DND-41 (cell line): ENCODE data around the gene GUCD1.

Source experiments
- ATAC-seq: fragments of 200-7000 bp; cut with Tn5 transposase; 3 replicates; pipeline ENCODE4 v1.9.1; 2021; ENCODE audit warnings: low read depth; ENCODE audit not compliant: insufficient read depth
- DNase-seq: peaks from one replicate; pipeline ENCODE4 v3.0.0-alpha.2; 2020
- H2AFZ ChIP-seq: 2 replicates; pipeline ENCODE4 v1.6.0; 2012; ENCODE audit warnings: low read depth, low read length
- H3K27ac ChIP-seq: 2 replicates; pipeline ENCODE4 v1.5.1; 2012; ENCODE audit warnings: low read length, inconsistent platforms
- H3K27me3 ChIP-seq: fragments of 200-600 bp; sonication (generic); 2 replicates; pipeline ENCODE4 v1.6.0; 2012; ENCODE audit warnings: low read length, mild to moderate bottlenecking, inconsistent platforms; ENCODE audit not compliant: insufficient read depth, poor library complexity
- H3K36me3 ChIP-seq: 2 replicates; pipeline ENCODE4 v1.5.1; 2012; ENCODE audit warnings: low read length, inconsistent platforms; ENCODE audit not compliant: insufficient read depth
- H3K4me1 ChIP-seq: 2 replicates; pipeline ENCODE4 v1.5.1; 2012; ENCODE audit warnings: mild to moderate bottlenecking, low read length; ENCODE audit not compliant: insufficient read depth
- H3K4me2 ChIP-seq: 2 replicates; pipeline ENCODE4 v1.6.0; 2012; ENCODE audit warnings: mild to moderate bottlenecking, moderate library complexity, low read length, inconsistent platforms; ENCODE audit not compliant: insufficient read depth
- H3K4me3 ChIP-seq, 2 experiments: fragments of 200-600 bp in 1 of 2; shearing (Covaris generic) in 1 of 2; 2 replicates each; pipeline ENCODE4 v1.5.1; 2012 to 2016; ENCODE audit warnings: inconsistent platforms in 2 of 2, low read length in 2 of 2, mild to moderate bottlenecking in 2 of 2, low read depth in 1 of 2, moderate library complexity in 1 of 2
- H3K79me2 ChIP-seq: 2 replicates; pipeline ENCODE4 v1.6.0; 2012; ENCODE audit warnings: low read length, inconsistent platforms; ENCODE audit not compliant: insufficient read depth
- H3K9ac ChIP-seq: 2 replicates; pipeline ENCODE4 v1.6.0; 2012; ENCODE audit warnings: low read depth, mild to moderate bottlenecking, inconsistent platforms, low read length, moderate library complexity
- H3K9me3 ChIP-seq: 2 replicates; pipeline ENCODE4 v1.5.1; 2012; ENCODE audit warnings: low read length, moderate library complexity, mild to moderate bottlenecking, inconsistent platforms; ENCODE audit not compliant: insufficient read depth, severe bottlenecking
- H4K20me1 ChIP-seq: 2 replicates; pipeline ENCODE4 v1.6.0; 2012; ENCODE audit warnings: low read length; ENCODE audit not compliant: insufficient read depth
- CTCF ChIP-seq: IDR thresholded peaks from 2 replicates; pipeline ENCODE4 v1.5.1; 2012; ENCODE audit warnings: borderline replicate concordance, low read length, moderate library complexity, mild to moderate bottlenecking; ENCODE audit not compliant: poor library complexity, severe bottlenecking; ENCODE audit errors: extremely low read depth
- EZH2 ChIP-seq: IDR thresholded peaks from 3 replicates; pipeline ENCODE4 v1.6.1; 2012; ENCODE audit warnings: borderline replicate concordance, low read depth, mild to moderate bottlenecking, moderate library complexity, low read length, inconsistent platforms; ENCODE audit not compliant: severe bottlenecking

The GUCD1 gene

DNA sequence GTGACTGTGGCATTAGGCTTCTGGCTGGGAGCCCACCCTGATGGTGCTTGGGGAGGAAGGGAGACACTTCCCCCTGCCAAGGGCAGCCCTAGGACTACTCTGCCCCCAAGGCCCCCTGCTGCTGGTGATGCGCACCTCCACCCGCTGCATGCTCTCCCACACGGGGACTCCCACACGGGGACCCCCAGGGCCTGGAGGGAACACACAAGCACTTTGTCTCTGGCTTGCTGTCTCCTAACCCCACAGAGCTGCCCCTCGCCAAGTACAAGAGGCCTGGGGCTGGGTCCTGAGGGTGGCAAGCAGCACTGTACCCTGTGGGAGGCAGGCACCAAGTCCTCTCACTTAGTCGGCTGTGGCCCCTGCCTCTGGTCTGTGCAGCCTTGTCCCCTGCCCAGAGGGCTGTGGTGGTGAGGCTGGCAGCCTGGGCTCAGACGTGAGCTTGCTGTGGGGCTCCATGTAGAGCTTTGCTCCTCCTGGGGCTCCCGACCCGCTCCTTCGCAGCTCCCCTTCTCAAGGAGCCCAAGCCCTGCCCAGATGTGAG, 30.0 kb upstream of the GUCD1 start:
- H4K20me1 ChIP-seq = no peaks in the 10 kb centered on the region
- no peak overlapping the region for H3K27ac ChIP-seq
- ATAC-seq (no peak), DNase-seq (no peak)
- H2AFZ ChIP-seq = no peak overlapping the region
- H3K36me3 ChIP-seq = no peaks in the 10 kb centered on the region
- H3K27me3 ChIP-seq = no peaks in the 10 kb centered on the region
- TF ChIP-seq EZH2 = no peak
- TF ChIP-seq CTCF = no peak
- no peak overlapping the region for H3K9ac ChIP-seq
- H3K79me2 ChIP-seq = no peaks in the 10 kb centered on the region
- H3K9me3 ChIP-seq = no peaks in the 10 kb centered on the region
- H3K4me3 ChIP-seq = no peak overlapping the region
- no peaks in the 10 kb centered on the region for H3K4me1 ChIP-seq
- no peak overlapping the region for H3K4me2 ChIP-seq

GRCh38 chr22:24584166-24584790, 29.3 kb upstream of the GUCD1 start:
- no peaks in the 10 kb centered on the region for H3K4me1 ChIP-seq
- H3K27me3 ChIP-seq = no peaks in the 10 kb centered on the region
- no peak overlapping the region for H2AFZ ChIP-seq
- H3K9me3 ChIP-seq = no peaks in the 10 kb centered on the region
- no peak overlapping the region for H3K27ac ChIP-seq
- DNase-seq (no peak), ATAC-seq (no peak)
- H3K9ac ChIP-seq = no peak overlapping the region
- TF ChIP-seq CTCF (no peak), EZH2 (no peak)
- no peaks in the 10 kb centered on the region for H3K79me2 ChIP-seq
- H3K36me3 ChIP-seq = no peaks in the 10 kb centered on the region
- no peak overlapping the region for H3K4me3 ChIP-seq
- H3K4me2 ChIP-seq = no peak overlapping the region
- no peaks in the 10 kb centered on the region for H4K20me1 ChIP-seq

GRCh38 chr22:24583221-24584165, 28.6 kb upstream of the GUCD1 start:
- H3K4me2 ChIP-seq = no peak overlapping the region
- no peak for DNase-seq
- H3K27ac ChIP-seq = no peak overlapping the region
- H3K36me3 ChIP-seq = no peaks in the 10 kb centered on the region
- H3K79me2 ChIP-seq = no peaks in the 10 kb centered on the region
- no peak overlapping the region for H3K9ac ChIP-seq
- no peaks in the 10 kb centered on the region for H4K20me1 ChIP-seq
- 0 out of 3 replicates have a peak, but pooled peaks have one; percentile 33 for ATAC-seq
- no peaks in the 10 kb centered on the region for H3K27me3 ChIP-seq
- H3K4me3 ChIP-seq = no peak overlapping the region
- H3K9me3 ChIP-seq = no peaks in the 10 kb centered on the region
- no peak overlapping the region for H2AFZ ChIP-seq
- no peak for TF ChIP-seq CTCF
- TF ChIP-seq EZH2 = no peak
- H3K4me1 ChIP-seq = no peaks in the 10 kb centered on the region
